GM21423 (cell line): ENCODE data around the gene CEACAM21.

Source experiments
- ATAC-seq: cut with Tn5 transposase; IDR thresholded peaks from one replicate; pipeline ENCODE4 v1.9.1; 2021; ENCODE audit warnings: mild to moderate bottlenecking, moderate library complexity; ENCODE audit not compliant: unreplicated experiment

Gene CEACAM21

DNA sequence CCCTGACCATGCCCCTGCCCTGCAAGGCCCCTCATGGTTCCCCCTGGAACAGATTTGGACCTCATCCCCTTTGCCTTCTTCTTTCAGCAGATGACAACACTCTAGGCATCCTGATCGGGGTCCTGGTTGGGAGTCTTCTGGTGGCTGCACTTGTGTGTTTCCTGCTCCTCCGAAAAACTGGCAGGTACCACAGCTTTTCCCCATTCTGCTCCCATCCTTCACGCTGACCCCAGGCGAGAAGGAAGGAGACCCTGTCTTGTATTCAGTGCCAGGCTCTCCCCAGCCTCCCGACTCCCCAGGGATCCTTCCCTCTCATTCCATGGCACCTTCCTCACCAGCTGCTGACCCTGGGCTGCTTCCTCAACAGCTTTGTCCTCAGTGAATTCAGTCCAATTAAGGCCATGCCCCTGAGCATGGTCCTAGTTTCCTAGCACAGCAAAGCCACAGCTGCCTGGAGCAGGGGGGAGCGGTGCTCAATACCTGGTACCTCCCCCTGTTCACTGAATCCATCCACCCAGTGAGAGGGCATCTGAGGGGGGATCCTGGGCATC lies 8.4 kb downstream of the CEACAM21 start:
- ATAC-seq, result no peak

GRCh38 chr19:41584931-41585330 lies 9.0 kb downstream of the CEACAM21 start:
- no peak for ATAC-seq

DNA sequence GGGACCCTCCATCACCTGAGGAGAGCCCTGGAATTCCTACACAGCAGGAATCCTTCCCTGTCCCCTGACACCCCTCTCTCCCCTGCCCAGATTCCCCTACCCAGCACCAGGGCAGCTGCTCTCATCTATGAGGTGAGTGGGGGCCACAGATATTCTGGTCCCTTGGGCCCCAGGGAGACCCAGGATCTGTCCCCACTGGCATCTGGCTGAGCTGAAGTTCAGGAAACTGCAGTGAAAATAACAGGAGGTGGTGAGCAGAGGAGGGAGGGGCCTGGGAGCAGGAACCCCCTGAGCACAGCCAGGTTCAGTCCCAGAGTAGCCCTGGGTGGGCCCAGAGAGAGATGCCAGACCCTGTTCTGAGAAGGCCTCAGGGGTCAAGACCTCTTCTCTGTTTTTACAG lies 10.1 kb downstream of the CEACAM21 start:
- ATAC-seq, result no peak

DNA sequence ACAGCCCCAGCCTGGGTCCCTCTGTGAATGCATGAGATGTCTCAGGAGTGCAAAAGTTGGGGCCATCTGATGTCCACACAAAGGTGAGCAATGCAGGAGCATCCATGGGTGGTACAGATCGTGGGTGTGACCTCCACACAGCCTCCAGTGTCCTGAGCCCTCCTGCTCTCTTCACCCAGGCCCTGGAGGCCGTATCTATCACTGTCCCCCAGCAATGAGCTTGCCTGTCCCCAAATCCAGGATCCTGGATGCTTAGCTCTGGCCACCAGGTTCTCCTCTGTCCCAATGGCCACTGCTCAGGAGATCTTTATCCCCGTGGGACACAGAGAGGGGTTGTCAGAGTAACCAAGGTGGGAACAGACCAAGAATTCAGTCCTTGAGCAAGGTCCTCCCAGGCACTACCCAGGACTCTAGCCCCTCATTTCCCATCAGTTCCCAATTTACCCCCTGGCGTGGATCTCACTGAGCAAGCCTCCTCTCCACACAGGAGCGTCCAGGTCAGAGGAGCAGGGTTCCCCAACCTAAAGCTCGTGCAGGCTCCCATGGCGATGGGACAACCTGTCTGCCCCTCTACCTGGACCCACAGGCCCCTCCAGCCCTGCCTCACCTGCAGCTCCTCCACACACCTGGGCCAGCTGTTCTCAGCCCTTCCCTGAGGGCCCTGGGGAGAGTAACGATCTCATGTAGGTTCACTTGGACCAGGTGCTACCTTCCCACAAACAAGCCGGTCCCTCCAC lies 11.3 kb downstream of the CEACAM21 start:
- ATAC-seq, result no peak

DNA sequence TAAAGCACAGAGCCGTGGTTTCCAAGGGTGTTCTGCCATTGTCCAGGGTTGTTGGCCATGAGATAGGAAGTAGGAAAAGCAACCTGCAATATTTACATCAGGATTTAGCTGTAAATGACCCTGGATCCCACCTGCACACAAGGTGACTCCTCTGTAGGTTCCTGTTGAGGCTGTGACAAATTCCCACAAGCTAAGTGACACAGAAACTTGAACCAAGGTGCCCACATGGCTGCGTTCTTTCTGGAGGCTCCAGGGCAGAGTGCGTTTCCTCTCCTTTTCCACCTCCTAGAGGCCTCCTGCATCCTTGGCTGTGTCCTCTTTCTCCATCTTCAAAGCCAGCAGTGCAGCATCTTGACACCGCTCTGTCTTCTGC lies 11.9 kb downstream of the CEACAM21 start:
- no peak for ATAC-seq

DNA sequence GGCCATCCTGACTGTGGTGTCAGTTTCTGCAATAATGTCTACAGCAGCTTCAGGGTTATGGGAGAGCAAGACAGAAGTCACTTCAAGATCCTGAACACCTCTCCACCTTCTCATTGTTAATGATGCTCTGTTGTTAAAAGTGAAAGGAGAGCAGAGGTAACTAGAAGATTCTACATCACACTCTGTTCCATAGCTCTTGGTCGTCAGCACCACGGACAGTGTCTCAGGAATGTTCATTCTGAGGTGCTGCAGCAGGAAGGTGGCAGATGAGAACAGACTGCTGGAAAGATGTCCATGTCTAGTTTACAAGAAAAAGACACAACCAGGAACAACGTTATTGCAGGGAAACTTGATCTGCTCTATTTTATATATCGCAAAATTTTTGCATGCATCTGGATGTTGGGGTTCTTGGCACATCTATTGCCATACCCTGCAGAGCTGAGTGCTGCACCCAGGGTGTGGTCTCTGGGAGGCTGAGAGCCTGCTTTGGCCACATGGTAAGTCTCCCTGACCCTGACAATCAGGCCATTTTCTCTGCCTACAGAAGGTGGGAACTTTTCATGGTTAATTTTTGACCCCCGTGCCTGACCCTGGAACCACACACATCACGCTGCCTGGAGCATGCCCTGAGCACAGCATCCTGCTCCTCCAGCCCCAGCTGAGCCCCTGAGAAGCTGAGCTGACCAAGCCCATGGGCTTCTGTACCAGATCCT lies 12.7 kb downstream of the CEACAM21 start:
- ATAC-seq, result no peak

DNA sequence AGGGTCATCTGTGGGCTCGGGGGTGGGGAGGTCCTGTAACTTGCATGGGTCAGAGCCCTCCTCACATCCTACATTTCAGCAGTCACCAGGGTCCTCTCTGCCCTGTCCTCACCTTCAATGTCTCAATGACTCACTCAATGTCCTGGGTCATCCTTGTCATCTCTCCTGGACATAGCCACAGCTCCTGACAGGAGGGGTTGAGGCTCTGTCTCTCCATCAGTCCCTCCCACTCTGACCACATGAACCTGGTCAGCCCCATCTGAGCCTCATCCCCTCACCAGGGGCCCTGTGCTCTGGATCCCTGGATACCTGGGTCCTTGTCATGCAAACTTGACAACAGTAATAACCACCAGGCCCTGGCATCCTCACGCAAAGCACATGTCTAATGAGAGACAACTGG lies 13.4 kb downstream of the CEACAM21 start:
- no peak for ATAC-seq

GRCh38 chr19:41590936-41591335 lies 15.0 kb downstream of the CEACAM21 start:
- ATAC-seq, result no peak

- ATAC-seq, result no peak
These were observed 16.1 kb downstream of the CEACAM21 start for GRCh38 chr19:41591951-41592562.

DNA sequence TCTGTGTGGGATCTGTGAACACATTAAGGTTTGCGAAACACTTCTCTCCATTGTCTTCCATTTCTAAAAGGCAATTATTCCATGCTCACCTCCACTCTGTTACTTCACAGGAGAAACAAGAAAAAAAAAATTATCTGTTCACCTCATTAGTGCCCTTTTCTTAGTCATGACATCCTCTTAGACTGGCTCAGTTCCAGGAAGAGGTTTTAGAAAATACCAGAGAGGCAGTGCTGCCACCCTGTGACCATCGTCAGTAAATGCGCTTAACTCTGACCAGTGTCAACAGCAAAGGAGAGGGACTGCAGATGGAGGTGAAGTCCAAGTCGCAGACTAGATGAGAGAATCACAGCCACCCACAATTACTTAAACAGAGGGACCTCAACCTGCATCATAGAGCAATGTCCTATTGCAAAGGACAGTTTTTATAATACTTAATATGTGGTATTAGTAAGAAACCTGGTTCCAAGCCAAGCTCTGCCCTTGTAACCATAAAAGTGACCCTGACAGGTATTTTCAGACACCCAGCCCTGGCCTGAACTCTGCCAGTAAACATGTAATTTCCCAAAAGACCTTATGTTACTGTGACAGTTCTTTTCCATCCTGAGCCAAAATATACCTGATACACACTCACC lies 19.4 kb downstream of the CEACAM21 start:
- ATAC-seq, result no peak

- no peak for ATAC-seq
These were observed 19.9 kb downstream of the CEACAM21 start for GRCh38 chr19:41595890-41596280.

GRCh38 chr19:41597600-41598041 lies 21.7 kb downstream of the CEACAM21 start:
- ATAC-seq, result no peak

DNA sequence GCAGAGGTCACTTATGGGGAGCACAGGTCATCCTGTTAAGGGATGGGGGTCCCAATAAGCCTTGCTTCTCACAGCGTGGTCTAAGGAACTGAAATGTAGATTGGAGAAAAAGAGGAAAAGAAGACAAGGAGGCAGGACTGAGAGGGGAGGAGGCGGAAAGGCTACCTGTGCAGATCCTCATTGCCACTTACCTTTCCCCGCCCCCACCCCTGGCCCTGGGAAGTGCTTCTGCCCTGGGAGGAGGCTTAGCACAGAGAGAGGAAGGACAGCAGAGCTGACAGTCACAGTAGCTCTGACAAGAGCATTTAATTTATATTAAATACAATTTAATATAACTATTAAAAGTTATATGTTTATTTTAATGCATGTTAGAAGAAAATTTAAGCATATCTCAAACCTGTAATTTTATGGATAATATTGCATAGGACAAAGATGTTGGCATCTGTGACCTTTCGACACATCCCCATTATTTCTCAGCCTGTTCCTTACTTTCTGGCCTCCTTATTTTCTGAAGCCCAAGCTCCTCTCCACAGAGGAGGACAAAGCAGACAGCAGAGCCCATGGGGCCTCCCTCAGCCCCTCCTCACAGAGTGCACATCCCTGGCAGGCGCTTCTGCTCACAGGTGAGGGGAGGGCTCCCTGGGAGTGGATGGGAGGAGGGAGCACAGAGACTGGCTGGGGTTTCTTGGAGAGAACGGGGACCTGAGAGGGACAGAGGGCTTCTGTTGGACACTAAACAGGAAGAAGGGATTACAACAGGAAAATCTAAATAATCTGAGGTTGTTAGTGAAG lies 23.4 kb downstream of the CEACAM21 start:
- ATAC-seq, result no peak

GRCh38 chr19:41601771-41602170 lies 25.8 kb downstream of the CEACAM21 start:
- ATAC-seq, result no peak

DNA sequence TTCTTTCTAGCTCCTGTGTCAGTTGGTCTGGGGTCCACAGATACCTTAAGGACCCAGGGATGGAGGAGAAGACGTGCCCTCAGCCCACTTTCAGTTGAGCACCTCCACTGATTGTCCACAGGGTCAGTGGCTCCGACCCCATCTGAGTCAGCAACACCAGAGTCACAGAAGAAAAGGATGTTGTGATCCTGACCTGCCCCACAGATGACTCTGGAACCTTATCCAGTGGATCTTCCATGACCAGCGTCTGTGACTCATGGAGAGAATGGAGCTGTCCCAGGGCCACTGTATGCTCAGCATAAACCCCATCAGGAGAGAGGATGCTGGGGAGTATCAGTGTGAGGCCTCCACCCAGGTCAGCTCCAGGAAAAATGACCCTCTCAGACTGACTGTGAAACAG lies 28.9 kb downstream of the CEACAM21 start:
- ATAC-seq, result no peak

DNA sequence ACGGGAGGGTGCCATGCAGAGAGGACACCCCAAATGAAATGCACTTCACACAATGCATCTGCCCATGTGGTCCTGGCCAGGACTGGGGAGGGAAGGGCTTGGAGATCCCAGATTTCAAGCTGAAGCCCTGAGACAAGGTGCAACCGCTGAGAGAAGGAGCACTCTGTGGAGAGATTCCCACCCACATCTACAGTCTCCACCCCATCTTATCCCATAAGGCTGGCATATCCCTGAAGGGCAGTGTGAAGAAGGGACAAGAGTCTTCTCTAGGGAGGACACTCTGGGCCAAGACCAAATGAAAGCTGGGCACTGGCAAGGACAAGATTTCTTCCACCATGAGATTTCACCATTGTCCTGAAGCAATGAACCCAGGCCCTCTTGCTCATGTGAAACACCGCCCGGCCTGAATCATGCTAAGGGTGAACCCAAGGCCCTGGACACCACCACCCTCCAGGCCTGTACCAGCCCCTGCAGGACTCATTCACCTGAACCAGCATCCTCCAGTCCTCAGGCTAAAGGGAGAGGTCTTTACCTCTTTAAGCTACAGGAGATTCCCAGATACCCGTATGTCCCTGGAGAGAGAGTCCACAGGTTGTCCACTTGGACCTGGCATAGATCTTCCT lies 30.4 kb downstream of the CEACAM21 start:
- no peak for ATAC-seq

GRCh38 chr19:41607668-41608067 lies 31.7 kb downstream of the CEACAM21 start:
- no peak for ATAC-seq

DNA sequence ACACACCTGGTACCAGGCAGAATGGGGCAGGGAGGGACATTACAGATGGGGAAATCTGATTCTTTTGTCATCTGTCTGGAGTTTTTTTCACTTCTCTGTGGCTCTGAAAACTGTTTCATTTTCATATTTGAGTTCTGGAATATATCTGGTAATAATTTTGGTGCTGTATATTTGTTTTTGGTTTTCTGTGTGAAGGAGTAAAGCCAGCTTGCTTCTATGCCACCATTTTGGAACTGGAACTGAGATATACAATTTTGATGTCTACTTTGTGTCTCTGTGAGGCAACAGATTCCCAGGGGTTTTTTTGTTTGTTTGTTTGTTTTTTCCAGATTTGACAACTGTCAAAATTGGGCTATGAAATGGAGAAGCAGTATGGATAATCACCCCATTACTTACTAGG lies 34.8 kb downstream of the CEACAM21 start:
- ATAC-seq, result no peak

DNA sequence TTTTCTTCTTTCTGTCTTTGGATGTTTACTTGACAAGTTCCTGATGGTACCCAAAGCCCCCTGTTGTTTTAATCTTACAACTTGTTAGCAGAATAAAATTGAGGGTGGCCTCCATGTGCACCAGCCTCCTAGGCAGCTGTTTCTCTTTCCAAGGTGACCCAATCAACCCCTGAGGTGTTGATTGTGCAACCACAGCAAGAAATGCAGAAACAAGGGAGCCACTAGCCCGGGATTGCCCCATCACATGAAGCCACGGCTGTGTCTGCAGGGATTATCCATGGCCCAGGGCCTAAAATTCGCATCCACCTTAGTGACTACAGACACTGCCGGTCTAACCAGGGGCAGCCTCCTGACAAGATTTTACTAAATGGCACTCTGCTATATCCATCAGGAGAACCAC lies 36.5 kb downstream of the CEACAM21 start:
- ATAC-seq, result no peak

DNA sequence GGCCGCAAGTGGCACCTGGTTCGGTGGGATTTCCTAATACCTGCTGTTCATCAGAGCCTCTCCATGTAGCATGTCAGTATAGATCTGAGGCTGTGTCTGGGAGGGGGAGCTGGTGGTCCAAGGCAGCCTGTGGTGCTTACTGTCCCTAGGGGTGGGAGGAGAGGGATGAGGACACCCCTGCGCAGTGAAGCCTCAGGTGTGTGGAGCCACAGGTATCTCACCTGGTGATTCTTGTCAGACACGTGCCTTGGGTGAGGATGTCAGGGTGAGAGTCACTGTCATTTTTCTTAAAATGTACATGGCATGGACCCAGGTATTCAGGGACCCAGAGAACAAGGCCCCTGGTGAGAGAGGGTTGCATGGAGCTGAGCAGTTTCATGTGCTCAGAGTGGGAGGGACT lies 39.2 kb downstream of the CEACAM21 start:
- no peak for ATAC-seq
